G401 (cell line): ENCODE data around the gene RBPJ. TPM values are rescaled to one million over a fixed set of nuclear protein-coding genes. Genes with fewer than 3 reads are reported as not detected.

Experiments used
- DNase-seq: peaks from one replicate; pipeline ENCODE4 v3.0.0-alpha.2; 2015; ENCODE audit warnings: low spot score
- in situ Hi-C: cut with HindIII; loops from 2 replicates; pipeline ENCODE4 v1.10.0; 2016; ENCODE audit warnings: low sequenced_read_pairs, mixed read lengths
- total RNA-seq: library from RNA; depleted of rRNA; stranded (reverse); fragments of >200 nt; shearing (Covaris generic); gene quantifications from 2 replicates; pipeline ENCODE4 v1.2.3, GENCODE V29; 2014

Gene RBPJ
- total RNA-seq, 1 experiment from 2014 or later, result 336 TPM

DNA sequence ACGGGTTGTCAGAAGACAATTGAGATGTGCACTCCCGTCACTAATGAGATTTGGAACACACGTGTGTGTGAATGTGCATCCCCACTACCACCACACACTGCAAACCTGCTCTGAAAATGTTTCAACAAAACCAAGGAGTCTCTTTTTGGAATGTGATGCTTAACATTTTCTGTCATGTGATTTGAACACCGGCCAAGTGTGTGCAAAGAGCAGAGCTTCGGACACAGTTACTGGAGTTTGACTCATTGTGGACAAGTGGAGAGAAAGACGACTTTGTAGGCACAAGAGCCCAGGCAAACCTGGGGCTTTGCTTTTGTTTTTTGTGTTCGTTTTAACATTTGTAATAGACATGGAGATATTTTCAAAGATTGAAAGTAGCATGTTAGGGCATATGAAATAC, 120.3 kb downstream of the RBPJ start:
- in situ Hi-C loops, result no loop called here
- DNase-seq, result peak; percentile 13

DNA sequence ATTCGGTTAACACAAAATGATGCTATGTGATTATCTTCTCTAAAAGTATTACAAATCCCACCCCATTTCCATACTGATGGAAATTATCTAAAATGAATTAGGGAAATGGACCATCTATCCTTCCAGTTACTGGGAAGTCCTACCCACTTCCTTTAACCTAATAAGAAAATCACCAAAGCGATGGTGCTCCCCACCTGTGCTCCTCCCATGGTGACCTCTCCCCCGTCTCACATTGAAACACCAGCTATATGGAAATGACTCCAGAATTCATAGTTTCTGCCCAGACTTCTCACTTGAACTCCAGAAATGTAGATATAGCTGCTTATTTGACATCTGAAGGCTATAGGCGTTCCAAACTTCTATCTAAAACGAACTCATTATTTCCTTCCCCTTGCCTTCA, 121.0 kb downstream of the RBPJ start:
- DNase-seq, result no peak
- in situ Hi-C loops, result no loop called here

DNA sequence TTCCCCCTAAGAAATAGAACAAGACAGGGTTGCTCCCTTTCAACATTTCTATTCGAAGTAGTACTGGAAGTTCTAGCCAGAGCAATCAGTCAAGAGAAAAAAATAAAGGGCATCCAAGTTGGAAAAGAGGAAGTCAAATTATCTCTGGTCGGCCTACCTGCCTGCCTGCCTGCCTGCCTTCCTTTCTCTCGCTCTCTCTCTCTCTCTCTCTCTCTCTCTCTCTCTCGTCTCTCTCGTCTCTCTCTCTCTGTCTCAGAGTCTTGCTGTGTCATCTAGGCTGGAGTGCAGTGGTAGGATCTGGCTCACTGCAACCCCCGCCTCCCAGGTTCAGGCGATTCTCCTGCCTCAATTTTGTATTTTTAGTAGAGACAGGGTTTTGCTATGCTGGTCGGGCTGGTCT, 126.6 kb downstream of the RBPJ start:
- no peak for DNase-seq
- in situ Hi-C loops, result no loop called here

DNA sequence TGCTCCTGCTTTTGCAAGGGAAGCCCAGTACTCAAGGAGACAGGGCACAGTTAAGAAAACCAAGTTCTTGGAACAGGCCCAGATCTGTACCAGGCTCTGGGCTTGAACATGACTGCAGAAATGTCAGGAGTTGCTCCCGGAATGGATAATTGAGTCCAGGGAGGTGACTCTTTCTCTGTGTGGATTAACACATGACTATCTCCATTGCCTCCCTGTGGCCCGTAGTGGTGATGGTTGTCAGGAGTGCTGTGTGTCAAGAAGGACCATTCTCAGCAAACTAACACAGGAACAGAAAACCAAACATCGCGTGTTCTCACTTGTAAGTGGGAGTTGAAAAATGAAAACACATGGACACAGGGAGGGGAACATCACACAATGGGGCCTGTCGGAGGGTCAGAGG, 129.6 kb downstream of the RBPJ start:
- in situ Hi-C loops, result loop anchor here (25.0 kb wide), 1 partner anchor 262 kb away; no protein-coding TSS in a partner anchor
- no peak for DNase-seq

DNA sequence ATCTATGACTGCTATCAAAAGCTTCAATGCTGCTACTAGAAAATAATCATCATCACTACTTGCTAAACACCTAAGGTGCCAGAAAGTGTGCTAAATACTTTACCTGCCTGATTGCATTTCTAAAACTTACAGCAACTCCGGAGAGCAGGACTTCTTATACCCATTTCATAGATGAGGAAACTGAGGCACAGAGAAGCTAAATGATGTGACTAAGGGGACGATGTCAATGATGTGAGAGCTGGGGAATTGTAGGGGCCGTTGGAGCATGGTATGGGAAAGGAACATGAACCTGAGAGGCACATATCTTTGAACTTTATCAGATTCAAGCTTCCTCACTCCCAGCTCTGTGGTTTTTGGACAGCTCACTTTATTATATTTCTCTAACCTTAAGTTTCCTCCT, 130.8 kb downstream of the RBPJ start:
- DNase-seq, result no peak
- in situ Hi-C loops, result loop anchor here (25.0 kb wide), 1 partner anchor 261 kb away; no protein-coding TSS in a partner anchor

DNA sequence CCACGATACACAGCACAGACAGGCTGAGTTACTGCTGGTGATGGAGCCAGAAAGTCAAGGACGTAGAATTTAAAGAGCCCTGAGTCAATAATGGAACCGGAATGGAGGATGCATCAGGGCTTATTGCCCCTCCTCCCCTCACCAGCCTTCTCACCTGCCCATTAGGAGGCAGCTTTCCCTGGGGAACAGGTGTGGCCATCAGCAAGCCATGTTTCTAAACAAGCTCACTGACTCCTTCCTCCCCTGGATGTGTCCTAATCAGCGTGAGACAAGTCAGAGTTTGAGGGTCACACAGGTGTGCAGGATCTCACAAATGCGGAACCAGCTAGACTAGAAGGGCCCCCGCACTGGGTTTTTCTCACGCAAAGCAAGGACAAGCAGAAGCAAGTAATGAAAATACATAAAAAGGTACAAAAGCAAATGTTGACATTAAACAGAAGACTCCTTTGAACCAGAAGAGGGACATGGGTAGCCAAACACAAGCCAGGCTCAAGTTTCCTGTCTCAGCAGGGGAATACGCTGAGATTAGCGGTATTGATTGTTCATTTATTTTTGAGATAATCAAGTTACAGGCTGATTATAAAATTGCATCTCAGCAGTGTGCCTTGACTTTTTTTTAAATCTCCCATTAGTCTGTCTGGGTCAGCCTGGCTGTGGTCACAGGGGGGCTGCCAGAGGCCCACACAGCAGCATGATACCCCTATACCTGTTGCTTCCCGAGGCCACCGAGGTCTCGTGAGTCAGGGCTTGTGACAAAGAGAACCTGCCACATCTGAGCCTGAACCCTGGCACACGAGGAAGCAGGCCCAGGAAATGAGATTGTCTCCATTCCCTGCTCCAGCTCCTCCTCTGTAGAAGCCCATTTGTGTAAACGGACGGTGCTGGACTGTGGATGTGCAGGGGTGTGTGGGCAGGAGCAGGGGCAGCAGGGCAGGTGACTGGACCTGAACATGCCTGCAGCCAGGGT, 132.0 kb downstream of the RBPJ start:
- in situ Hi-C loops, result loop anchor here (25.0 kb wide), 1 partner anchor 259 kb away; no protein-coding TSS in a partner anchor
- no peak for DNase-seq

DNA sequence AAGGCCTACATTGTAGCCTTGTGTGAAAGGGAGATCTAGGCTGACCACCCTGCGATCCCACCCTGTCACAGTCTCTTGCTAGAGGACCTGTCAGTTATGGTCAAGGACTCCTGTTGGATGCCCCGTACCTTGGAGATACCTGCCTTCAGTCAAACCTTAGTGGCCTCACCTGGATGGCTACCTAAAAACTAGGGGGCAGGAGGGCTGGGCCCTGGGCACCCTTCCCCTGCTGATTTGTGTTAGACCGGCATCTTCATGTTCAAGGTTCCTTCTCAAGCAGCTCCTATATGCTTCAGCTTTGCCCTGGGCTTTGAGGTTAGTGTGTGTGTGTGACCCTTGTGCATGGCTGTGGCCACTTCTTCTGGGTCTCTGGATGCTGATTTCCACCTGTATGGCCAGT, 134.1 kb downstream of the RBPJ start:
- in situ Hi-C loops, result loop anchor here (25.0 kb wide), 1 partner anchor 257 kb away; no protein-coding TSS in a partner anchor
- DNase-seq, result no peak

DNA sequence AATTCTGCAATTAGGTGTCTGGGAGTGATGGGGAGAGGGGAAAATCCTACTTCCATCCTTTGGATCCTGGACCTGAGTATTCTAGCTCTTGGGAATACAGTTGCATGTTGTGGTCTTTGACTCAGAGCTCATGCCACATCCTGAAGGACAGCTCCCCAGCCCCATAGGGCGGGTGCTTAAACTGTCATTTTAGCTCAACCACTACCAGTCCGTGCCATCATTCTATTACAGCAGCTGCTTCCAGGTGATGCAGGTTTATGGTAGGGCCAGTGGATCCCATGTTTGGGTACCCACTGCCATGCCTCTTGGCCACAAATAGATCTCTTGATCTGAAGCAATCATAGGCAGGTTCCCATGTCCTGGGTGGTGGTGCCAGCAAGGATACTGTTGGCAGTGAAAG, 134.8 kb downstream of the RBPJ start:
- in situ Hi-C loops, result loop anchor here (25.0 kb wide), 1 partner anchor 257 kb away; no protein-coding TSS in a partner anchor
- no peak for DNase-seq

DNA sequence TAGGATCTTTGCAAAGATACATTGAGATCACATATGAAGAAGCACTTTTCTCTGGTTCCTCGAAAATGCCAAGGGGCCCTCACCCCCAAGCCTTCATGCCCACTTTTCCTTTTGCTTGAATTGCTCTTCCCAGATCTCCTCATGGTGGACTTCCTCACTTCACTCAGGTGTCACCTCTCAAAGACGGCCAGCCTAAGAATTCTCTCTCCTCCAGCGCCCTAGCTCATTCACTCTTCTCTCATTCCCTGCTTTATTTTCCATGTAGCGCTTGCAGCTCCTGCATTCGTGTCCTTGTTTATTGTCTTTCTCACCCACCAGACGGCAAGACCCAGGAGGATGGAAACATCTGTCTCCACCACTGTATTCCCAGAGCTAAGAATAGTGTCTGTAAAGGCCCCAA, 136.6 kb downstream of the RBPJ start:
- in situ Hi-C loops, result loop anchor here (25.0 kb wide), 1 partner anchor 255 kb away; no protein-coding TSS in a partner anchor
- no peak for DNase-seq

DNA sequence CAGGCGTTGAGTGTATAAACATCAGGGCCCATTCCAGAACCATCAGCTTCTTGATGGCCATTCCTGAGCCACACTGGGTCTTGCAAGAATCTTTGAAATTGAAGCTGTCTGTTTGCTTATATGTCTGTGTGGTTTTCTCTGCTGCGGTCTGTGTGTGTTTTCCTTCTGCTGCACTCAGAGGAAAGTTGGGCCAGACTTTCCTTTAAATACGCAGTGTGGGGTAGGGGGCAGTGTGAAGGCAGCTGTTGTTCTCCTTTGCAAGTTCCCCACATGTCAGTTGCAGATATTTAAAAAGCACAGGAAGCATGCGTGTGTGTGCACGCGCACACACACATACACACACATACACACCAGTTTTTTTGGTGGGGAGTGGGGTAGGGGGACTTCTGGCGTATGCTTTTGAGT, 137.3 kb downstream of the RBPJ start:
- in situ Hi-C loops, result loop anchor here (25.0 kb wide), 1 partner anchor 254 kb away; no protein-coding TSS in a partner anchor
- DNase-seq, result no peak

DNA sequence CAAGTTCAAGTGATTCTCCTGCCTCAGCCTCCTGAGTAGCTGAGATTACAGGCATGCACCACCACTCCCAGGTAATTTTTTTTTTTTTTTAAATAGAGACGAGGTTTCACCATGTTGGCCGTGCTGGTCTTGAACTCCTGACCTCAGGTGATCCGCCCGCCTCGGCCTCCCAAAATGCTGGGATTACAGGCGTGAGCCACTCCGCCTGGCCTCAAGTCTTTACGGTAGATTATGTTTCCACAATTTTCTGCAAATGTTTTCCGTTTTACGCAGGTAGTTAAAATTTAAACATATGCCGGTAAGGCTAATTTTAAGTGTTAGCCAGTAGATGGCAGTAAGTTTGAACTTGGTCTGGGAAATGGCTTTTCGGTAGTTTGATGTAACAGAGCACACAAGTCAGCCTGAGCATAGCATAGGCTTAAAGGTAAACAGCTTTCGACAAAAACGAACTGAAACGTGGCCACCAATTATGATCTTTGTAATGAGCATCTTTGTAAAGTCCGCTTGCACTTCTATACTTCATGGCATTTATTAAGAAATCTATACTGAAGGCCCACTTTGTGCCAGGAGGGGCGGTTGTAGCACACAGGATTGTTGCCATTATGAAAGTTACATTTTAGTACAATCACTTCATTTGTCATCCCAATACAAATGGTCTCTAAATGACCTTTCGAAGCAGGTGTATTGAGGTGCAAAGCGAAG, 138.4 kb downstream of the RBPJ start:
- in situ Hi-C loops, result loop anchor here (25.0 kb wide), 1 partner anchor 253 kb away; no protein-coding TSS in a partner anchor
- DNase-seq, result peak; percentile 52

DNA sequence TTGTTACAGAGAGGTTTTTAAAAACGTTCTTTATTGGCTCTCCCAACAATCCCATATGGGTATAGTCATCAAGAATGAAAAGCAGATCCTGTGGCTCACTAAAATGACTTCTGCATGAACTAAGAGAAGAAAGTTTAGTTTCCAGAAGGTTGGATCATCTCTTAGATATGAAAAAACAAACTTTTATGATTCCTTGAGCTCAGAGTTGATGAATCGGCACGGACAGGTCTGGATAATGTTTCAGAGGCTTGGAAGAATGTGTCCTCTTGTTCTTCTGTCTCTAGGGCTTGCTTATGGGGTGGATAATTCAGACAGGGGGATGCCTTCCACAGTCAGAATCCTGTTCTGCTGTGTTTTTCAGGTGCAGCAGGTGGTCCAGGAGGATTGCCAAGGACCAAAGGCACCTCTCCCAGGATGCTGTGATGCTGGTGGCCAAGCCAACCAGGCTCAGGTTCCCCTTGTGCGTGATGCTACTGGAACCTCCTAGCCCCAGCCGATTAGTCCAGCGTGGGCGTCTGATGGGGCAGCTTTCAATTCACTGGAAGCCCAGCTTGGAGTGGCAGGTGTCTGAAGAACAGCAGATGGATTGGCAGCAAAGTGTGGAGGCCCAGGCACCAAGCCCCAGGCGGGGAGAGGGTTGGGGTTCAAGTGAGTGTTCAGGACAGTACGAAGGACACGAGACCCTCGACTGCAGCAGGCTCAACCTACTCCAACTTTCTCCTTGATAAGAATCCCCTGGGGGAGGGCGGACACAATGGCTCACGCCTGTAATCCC, 139.1 kb downstream of the RBPJ start:
- DNase-seq, result no peak
- in situ Hi-C loops, result loop anchor here (25.0 kb wide), 1 partner anchor 252 kb away; no protein-coding TSS in a partner anchor

DNA sequence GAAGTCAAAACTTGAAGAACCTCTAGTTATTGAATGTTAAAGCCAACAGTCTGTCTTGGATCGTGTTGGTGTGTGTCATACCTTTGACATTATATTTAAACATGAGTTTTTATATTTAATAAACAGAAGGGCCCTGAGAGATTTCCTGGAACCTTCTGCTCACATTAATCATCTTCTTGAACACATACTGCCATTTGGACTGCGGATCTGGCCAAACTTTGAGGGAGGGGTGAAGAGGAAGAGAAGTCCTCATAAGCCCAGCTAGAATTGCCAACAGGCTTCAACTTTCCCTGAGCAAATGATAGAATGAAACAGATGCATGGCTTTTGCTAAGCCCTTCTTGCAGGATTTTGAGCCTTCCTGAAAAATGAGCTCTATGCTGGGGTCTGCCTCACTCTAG, 142.1 kb downstream of the RBPJ start:
- in situ Hi-C loops, result loop anchor here (25.0 kb wide), 1 partner anchor 249 kb away; no protein-coding TSS in a partner anchor
- DNase-seq, result no peak

DNA sequence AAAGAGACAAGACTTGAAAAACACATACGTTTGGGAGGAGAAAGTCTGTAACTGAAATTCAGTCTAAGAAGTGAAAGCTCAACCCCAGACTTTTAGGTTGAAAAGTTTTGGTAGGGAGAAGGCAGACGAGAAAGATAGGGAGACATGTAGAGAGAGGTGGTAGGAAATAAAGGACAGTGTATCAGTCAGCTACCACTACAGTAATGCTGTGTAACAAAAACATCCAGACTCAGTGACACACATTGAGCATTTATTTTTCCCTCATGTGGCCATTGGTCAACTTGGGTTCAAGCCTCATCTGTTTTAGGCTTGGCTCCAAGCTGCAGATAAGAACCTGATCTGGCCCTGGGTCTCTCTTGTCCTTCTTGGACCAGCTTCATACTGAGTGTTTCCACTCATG, 142.6 kb downstream of the RBPJ start:
- in situ Hi-C loops, result loop anchor here (25.0 kb wide), 1 partner anchor 249 kb away; no protein-coding TSS in a partner anchor
- no peak for DNase-seq

DNA sequence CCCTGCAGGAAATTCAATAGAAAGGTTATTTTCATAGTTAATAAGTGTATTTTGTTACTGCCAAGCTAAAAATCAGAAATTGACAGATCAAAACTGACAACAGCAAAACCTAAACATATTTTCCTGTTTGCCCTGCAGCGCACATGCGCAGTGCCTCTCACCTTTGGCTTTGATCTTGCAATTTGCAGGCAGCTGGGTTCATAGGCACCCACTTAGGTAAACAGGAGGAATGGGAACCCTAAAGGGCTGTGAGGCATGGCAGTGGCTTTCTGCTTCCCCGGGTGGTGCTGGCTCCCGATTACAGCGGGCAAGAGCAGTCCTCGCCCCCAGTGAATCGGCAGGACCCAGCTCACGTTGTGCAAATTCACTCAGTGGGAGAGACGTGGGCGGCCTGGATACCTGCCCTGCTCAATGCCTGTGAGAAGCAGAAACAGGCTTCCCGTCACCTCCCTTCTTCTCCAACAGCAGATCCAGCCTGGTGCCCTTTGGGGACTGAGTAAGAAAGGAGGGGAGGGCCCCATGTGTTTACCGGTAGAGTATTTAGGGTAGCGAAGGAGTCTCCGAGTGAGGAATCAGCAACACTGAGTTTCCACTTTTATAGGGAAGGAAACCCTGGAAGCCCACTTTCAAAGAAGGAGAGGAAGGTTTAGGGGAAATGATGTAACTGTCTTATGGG, 143.7 kb downstream of the RBPJ start:
- no peak for DNase-seq
- in situ Hi-C loops, result loop anchor here (25.0 kb wide), 1 partner anchor 248 kb away; no protein-coding TSS in a partner anchor

DNA sequence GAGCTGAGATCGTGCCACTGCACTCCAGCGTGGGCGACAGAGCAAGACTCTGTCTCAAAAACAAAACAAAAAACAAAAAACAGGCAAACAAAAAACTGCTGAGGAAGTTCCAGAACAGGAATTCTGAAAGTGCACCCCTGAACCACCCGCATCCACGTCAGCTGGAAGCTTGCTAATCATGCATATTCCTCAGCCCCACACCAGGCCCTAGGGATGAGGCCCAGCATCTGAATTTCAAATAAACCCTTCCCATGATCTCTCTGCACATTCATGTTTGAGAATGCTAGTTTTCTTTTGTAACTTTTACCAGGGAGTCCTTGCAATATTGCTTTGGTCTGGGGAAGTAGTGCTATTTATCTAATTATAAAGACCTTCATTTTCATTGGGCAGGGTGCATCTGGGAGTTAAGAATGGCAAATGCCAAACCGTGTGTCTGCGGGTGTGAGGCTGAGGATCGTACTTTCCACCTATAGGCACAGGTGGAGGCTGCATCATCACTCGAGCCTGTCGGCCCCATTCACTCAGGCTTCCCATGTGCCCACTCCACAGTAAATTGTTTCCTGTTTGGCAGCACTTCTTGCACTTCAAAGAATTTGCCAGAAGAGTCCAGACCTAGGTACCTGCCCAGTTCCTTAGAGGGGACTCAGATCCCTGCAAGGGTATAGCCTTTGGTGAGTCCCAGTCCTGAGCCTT, 145.9 kb downstream of the RBPJ start:
- no peak for DNase-seq
- in situ Hi-C loops, result loop anchor here (25.0 kb wide), 1 partner anchor 246 kb away; no protein-coding TSS in a partner anchor

DNA sequence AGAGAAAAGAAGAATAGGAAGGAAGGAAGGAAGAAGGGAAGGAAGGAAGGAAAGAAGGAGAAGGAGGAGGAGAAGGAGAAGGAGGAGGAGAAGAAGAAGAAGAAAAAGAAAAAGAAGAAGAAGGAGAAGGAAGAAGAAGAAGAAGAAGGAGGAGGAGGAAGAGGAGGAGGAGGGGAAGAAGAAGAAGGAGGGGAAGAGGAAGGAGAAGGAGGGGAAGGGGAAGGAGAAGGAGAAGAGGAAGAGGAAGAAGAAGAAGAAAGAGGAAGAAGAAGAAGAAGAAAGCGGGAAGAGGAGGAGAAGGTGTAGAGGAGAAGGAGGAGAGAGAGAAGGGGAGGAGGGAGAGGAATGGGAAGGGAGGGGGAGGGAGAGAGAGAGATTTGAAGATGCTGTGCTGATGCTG, 146.9 kb downstream of the RBPJ start:
- in situ Hi-C loops, result loop anchor here (25.0 kb wide), 1 partner anchor 245 kb away; no protein-coding TSS in a partner anchor
- DNase-seq, result no peak
